ENCODE results near the gene DLGAP4.

Gene DLGAP4

DNA sequence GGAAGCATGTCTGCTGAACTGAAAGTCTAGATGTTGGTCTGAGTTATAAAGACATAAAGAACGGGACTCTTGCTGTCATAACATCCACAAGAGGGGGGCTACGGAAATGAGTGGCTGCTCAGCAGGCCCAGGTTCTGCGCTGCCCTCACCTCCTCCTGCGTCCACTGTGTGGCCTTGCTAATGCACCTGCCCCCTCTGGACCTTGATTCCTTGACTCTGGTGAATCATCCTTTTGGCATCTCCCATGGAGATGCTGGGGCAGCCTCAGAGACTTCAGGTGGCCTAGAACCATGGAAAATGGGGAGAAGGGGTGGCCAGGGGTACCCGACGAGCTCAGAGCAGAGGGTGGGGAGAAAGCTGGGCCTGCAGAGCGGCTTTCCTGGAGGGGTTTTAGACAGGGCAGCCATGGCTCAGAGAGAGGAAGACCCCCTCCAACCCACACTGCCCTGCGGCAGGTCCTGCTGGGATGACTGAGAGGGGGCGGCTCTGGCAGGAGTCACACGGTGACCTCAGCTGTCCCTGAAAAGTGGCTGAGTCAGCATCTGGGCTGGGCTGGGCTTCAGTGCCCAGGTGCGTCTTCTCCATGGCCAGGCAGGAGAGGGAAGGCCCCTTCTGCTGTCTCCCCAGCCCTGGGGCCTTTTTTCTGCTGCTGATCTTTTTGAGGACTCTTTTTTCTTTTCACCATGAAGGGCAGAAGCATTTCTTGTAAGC lies 46.9 kb downstream of the DLGAP4 start:
- Histone ChIP-seq H3K27me3 (peaks cover 0 to 40% of the 10 kb centered on the region in 2 donors), H3K36me3 (no peaks in the 10 kb centered on the region), H3K4me1 (no peaks in the 10 kb centered on the region), H3K27ac (no peak overlapping the region), H3K9me3 (no peaks in the 10 kb centered on the region), H3K4me3 (no peak overlapping the region)
- TF ChIP-seq, protein P1, sequence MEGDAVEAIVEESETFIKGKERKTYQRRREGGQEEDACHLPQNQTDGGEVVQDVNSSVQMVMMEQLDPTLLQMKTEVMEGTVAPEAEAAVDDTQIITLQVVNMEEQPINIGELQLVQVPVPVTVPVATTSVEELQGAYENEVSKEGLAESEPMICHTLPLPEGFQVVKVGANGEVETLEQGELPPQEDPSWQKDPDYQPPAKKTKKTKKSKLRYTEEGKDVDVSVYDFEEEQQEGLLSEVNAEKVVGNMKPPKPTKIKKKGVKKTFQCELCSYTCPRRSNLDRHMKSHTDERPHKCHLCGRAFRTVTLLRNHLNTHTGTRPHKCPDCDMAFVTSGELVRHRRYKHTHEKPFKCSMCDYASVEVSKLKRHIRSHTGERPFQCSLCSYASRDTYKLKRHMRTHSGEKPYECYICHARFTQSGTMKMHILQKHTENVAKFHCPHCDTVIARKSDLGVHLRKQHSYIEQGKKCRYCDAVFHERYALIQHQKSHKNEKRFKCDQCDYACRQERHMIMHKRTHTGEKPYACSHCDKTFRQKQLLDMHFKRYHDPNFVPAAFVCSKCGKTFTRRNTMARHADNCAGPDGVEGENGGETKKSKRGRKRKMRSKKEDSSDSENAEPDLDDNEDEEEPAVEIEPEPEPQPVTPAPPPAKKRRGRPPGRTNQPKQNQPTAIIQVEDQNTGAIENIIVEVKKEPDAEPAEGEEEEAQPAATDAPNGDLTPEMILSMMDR (IDR thresholded peaks at IDR 0.05), result no peak
- DNase-seq, result no peak
- intact Hi-C loops (cut with DNase I; ENCODE audit: low total_unique reads), result no loop called here

DNA sequence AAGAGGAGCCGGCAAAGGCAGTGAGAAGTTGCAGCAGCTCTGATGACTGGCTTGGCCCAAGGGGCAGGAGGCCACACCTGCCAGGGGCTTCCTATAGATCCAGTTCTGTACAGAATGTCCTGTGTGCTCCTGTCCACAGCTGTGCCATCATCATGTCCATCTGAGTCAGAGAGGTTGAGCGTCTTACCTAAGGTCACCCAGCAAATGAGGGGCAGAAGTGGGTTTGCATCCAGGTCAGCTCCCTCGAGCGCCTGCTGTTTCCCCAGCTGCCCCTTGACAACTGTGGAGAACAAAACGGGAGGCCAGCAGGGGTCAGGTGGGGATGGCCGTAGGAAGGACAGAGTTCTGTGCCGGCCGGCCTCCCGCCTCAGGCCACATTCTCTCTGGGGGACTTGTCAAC lies 47.6 kb downstream of the DLGAP4 start:
- intact Hi-C loops (cut with DNase I; ENCODE audit: low total_unique reads), result no loop called here
- Histone ChIP-seq H3K27me3 (peaks cover 0 to 40% of the 10 kb centered on the region in 2 donors), H3K4me1 (no peaks in the 10 kb centered on the region), H3K27ac (no peak overlapping the region), H3K4me3 (no peak overlapping the region), H3K36me3 (no peaks in the 10 kb centered on the region), H3K9me3 (no peaks in the 10 kb centered on the region)
- TF ChIP-seq, protein P1 (IDR thresholded peaks at IDR 0.05), result no peak
- no peak for DNase-seq

DNA sequence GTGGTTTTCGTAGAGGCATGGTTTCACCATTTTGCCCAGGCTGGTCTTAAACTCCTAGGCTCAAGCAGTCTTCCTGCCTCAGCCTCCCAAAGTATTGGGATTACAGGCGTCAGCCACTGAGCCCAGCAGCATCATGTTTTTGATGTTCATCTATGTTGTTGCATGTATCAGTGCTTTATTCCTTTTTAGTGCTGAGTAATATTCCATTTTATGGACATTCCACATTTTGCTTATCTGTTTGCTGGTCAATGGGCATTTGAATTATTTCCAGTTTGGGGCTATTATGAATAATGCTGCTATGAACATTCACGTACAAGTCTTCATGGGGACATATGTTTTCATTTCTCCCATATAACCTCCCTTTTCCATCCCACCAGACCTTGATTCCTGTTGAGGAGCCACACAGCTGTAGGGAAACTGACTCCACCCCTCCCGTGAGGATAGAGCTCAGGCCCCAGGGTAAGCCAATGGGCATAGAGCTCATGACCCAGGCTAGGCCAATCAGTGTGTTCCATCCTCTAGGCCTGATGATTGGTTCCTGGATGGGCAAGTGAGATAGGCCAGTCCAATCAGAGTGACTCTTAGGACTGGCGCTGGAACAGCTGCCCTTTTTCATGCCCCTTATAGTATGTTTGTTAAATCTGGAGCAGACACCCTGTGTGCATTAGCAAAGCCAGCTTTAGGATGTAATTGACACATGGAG lies 49.5 kb downstream of the DLGAP4 start:
- H3K27ac ChIP-seq, result no peak overlapping the region
- TF ChIP-seq, protein P1 (IDR thresholded peaks at IDR 0.05), result no peak
- no peak for DNase-seq
- intact Hi-C loops (cut with DNase I; ENCODE audit: low total_unique reads), result no loop called here
- no peaks in the 10 kb centered on the region for H3K36me3 ChIP-seq
- H3K9me3 ChIP-seq, result no peaks in the 10 kb centered on the region
- H3K4me1 ChIP-seq, result no peaks in the 10 kb centered on the region
- peaks cover 0 to 52% of the 10 kb centered on the region in 2 donors for H3K27me3 ChIP-seq
- H3K4me3 ChIP-seq, result no peak overlapping the region

DNA sequence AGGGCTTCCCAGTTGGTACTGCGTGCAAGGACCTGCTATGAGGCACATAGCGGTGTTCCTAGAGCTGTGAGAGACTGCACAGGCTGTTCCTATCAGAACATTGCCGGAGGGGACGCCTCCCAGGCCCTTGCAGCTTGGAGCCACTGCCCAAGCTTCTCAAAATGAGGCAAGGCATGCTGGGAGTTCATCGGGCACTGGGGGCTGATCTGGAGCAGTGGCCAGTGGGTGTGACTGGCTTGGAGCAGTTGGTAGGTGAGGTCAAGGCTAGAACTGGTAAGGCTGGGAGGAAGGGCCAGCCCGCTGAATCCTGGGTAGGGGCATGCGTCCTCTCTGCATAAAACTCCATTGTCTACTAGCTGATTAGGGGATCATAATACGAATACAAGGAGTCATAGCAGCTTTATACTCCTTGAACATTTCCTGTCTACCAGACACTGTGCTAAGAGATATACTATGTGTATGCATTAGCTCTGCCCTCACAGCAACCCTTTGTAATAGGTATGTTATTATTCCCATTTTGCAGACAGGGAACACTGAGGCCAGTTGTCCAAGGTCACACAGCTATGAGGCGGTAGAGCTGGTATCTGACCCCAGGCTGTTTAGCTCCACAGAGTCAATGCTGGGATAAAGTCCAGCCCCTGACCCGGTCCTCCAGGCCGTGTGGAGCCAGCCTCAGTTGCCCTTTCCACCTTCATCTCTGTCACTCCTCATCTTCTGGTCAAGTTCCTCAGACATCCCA lies 53.7 kb downstream of the DLGAP4 start:
- Histone ChIP-seq H3K27me3 (peaks cover 0 to 44% of the 10 kb centered on the region in 2 donors), H3K4me3 (no peak overlapping the region), H3K27ac (no peak overlapping the region), H3K4me1 (no peaks in the 10 kb centered on the region), H3K36me3 (no peaks in the 10 kb centered on the region), H3K9me3 (no peaks in the 10 kb centered on the region)
- intact Hi-C loops (cut with DNase I; ENCODE audit: low total_unique reads), result no loop called here
- DNase-seq, result no peak
- TF ChIP-seq, protein P1 (IDR thresholded peaks at IDR 0.05), result no peak

DNA sequence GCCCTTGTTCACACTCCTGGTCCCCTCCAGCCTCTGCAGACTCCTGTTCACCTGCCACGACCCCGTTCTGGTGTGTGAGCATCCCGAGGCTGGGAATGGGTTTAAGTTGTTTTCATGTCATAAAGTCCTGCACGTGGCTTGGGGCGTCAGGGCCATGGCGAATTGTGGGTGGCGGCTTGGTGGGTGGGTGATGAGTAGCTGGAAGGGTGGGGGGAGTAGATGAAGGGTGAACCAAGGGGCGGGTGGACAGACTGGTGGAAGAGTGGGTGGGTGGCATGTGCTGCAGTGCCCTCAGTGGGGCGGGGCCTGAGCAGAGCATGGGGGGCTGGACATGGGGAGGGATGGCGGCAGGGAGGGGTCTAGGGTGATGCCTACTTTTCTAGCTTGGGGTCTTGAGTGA lies 54.3 kb downstream of the DLGAP4 start:
- intact Hi-C loops (cut with DNase I; ENCODE audit: low total_unique reads), result no loop called here
- H3K36me3 ChIP-seq, result no peaks in the 10 kb centered on the region
- TF ChIP-seq, protein P1 (IDR thresholded peaks at IDR 0.05), result no peak

More for the DNA sequence above, 54.3 kb downstream of the DLGAP4 start:
- Histone ChIP-seq H3K4me1 (no peaks in the 10 kb centered on the region), H3K27me3 (peaks cover 0 to 43% of the 10 kb centered on the region in 2 donors), H3K4me3 (no peak overlapping the region), H3K27ac (no peak overlapping the region), H3K9me3 (no peaks in the 10 kb centered on the region)
- DNase-seq, result no peak

All from tibial artery (tissue), 4 donors.